ENCODE results near the gene ITSN1.
"Not testable (repeated sequence)": the region's sequence is repeated elsewhere in the genome, so short reads cannot be mapped to it uniquely, and the experiment has no call there.

The ITSN1 gene

GRCh38 chr21:33902349-33902748 is 260.0 kb downstream of the ITSN1 start:
- intact Hi-C loops (cut with DNase I) = no loop called here
- DNase-seq = no peak

- no peak for DNase-seq
- intact Hi-C loops (cut with DNase I) = no loop called here
These were observed 261.7 kb downstream of the ITSN1 start for GRCh38 chr21:33904041-33904440.

- intact Hi-C loops (cut with DNase I) = loop anchor here (5.0 kb wide), 1 partner anchor 266 kb away; the partner anchor contains the start of genes CRYZL1 and ITSN1
- DNase-seq = no peak
These were observed 266.5 kb downstream of the ITSN1 start for GRCh38 chr21:33908760-33909159.

GRCh38 chr21:33909756-33910155 is 267.5 kb downstream of the ITSN1 start:
- intact Hi-C loops (cut with DNase I) = loop anchor here (5.0 to 10.0 kb wide), 2 partner anchors 267 to 705 kb away; partner anchors contain the start of genes CRYZL1, ITSN1 and RCAN1
- DNase-seq = no peak

GRCh38 chr21:33914188-33914587 is 271.9 kb downstream of the ITSN1 start:
- no peak for DNase-seq
- intact Hi-C loops (cut with DNase I) = loop anchor here (10.0 kb wide), 1 partner anchor 701 kb away; the partner anchor contains the start of gene RCAN1

- intact Hi-C loops (cut with DNase I) = loop anchor here (10.0 kb wide), 1 partner anchor 699 kb away; the partner anchor contains the start of gene RCAN1
- DNase-seq = peak; percentile 95 to 100 (median 98)
These were observed 273.3 kb downstream of the ITSN1 start, which contains the start of gene ATP5PO for GRCh38 chr21:33915368-33916199. Gene ATP5PO (minus strand): TSS chr21:33915804. CDS start chr21:33915763, 41 bp downstream.

DNA sequence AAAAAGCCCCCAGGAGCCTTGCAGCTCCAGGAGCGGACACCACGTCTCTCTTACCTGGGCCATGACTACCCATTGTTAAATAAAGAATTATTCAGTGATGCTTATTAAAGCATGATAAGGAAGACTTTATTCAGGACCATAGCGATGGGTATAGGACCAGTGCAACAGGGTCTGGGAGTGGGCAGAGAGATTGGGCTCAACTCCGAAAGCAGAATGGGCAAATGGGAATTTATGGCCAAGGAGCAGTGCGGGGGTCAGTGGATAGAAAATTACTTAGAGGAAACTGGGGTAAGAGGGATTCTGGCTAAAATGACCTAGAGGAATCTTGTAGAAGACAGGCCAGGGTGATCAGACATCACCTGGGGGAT is 273.9 kb downstream of the ITSN1 start:
- intact Hi-C loops (cut with DNase I) = loop anchor here (10.0 kb wide), 1 partner anchor 699 kb away; the partner anchor contains the start of gene RCAN1
- no peak for DNase-seq

- intact Hi-C loops (cut with DNase I) = loop anchor here (10.0 kb wide), 1 partner anchor 697 kb away; the partner anchor contains the start of gene RCAN1
- DNase-seq = no peak
These were observed 275.1 kb downstream of the ITSN1 start for GRCh38 chr21:33917421-33917820.

GRCh38 chr21:33924079-33924765 is 281.9 kb downstream of the ITSN1 start:
- peak; percentile 82 to 98 (median 93) for DNase-seq
- intact Hi-C loops (cut with DNase I) = loop anchor here (1.0 to 5.0 kb wide), 3 partner anchors 149 to 427 kb away; partner anchors contain the start of genes MRPS6 and SLC5A3

DNA sequence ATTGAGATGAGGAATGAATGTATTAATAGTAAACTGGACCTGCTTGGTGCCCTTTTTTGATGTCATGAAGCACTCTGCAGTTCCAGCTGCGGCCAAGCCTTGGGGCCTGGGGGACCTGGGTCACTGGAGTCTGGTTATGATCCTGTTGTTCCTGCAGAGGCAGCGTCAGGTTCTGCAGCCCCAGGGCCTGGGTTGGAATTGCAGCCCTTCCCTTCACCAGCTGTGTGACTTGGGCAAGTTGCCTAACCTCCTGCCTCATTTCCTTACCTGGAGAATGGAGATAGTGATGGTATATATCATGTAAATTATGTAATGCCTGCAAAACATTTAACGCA is 282.4 kb downstream of the ITSN1 start:
- DNase-seq = peak in 1 of 10 donors; percentile 15
- intact Hi-C loops (cut with DNase I) = loop anchor here (1.0 to 5.0 kb wide), 3 partner anchors 148 to 427 kb away; partner anchors contain the start of genes MRPS6 and SLC5A3

DNA sequence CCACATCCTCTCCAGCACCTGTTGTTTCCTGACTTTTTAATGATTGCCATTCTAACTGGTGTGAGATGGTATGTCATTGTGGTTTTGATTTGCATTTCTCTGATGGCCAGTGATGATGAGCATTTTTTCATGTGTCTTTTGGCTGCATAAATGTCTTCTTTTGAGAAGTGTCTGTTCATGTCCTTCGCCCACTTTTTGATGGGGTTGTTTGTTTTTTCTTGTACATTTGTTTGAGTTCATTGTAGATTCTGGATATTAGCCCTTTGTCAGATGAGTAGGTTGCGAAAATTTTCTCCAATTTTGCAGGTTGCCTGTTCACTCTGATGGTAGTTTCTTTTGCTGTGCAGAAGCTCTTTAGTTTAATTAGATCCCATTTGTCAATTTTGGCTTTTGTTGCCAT is 283.9 kb downstream of the ITSN1 start:
- intact Hi-C loops (cut with DNase I); DNase-seq: not testable (repeated sequence)

- DNase-seq; intact Hi-C loops (cut with DNase I): not testable (repeated sequence)
These were observed 288.9 kb downstream of the ITSN1 start for GRCh38 chr21:33931052-33931798.

GRCh38 chr21:33931799-33932390 is 289.6 kb downstream of the ITSN1 start:
- intact Hi-C loops (cut with DNase I) = no loop called here
- no peak for DNase-seq

DNA sequence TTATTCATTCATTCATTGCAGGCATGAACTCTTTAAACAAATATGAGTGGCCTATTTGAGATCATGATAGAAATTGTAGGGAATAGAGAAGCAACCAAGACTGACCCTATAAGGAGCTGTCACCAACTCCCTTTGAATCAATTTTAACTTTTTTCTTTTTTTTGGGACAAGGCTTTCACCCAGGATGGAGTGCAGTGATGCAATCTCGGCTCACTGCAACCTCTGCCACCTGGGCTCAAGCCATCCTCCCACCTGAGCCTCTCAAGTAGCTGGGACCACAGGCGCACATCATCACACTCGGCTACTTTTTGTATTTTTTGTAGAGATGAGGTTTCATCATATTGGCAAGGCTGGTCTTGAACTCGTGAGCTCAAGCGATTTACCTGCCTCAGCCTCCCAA is 290.4 kb downstream of the ITSN1 start:
- intact Hi-C loops (cut with DNase I) = no loop called here

DNA sequence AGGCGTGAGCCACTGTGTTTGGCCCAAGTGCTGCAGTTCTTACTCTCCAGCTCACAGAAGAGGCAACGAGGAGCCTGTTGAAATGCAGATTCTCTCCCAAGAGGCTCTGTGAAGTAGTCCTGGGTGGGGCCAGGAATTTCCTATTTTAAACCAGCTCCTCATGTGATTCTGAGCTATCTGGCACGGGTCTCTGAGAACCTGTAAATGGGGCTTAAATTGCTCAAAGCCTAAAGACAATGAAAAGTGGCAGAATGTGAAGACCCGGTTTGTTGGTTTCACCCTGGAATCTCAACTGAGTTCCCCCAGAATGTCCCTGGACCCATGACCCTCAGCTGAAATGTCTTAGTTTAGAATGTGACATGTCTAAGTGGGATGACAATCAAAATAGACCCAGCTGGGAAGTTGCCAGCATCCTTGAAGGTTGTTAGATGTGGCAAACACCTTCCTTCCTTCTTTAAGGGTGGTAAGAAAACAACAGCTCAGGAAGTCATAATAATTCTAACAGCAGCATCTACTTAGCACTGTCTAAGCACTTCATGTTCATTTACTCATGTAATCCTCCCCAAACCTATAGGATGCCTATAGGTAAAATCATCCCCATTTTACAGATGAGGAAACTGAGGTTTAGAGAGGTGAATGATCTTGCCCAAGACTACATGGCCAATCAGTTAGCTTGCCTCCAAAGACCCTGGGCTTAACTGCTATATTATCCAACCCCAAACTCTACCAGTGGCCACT is 294.2 kb downstream of the ITSN1 start:
- intact Hi-C loops (cut with DNase I) = no loop called here
- DNase-seq = no peak

More for the DNA sequence above, 290.4 kb downstream of the ITSN1 start:
- DNase-seq = no peak

DNA sequence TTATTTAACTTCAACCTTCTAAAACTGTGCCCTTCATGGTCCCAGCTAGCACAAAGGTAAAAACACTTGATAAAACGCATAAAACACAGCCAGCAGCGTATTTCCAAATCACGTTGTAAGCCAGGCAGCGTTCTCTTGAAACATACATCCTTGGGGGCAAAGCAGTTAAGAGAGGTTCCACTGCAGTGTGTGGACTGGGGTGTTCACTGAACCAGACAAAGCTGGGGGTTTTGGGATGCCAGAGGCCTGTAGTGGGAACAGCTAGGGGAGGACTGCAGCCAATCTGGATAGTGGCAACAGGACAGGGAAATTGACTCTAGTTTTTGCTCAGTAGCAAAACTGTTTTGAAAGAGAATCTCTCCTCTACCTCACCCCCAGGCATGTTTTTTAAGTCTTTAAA is 294.8 kb downstream of the ITSN1 start:
- intact Hi-C loops (cut with DNase I) = no loop called here
- no peak for DNase-seq

DNA sequence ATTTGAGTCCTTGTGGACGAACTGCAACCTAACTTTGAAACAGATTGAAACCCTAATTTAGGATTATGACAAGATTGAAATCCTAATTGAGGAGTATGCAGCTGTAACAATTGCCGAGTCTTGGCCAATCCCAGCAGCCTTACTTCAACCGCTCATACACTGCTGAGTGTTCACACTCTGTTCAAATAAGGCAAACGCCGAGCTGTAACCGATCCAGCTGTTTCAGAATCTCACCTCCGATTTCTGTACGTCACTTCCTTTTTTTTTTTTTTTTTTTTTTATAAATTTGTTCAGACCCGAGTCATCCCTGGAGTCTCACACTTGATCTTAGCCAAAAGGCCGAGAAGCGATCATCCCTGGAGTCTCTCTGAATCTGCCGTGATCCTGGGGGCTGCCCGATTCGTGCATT is 295.6 kb downstream of the ITSN1 start:
- intact Hi-C loops (cut with DNase I) = no loop called here

GRCh38 chr21:33938381-33938780 is 296.1 kb downstream of the ITSN1 start:
- DNase-seq = no peak
- intact Hi-C loops (cut with DNase I) = no loop called here

More for the DNA sequence above, 295.6 kb downstream of the ITSN1 start:
- DNase-seq = no peak

DNA sequence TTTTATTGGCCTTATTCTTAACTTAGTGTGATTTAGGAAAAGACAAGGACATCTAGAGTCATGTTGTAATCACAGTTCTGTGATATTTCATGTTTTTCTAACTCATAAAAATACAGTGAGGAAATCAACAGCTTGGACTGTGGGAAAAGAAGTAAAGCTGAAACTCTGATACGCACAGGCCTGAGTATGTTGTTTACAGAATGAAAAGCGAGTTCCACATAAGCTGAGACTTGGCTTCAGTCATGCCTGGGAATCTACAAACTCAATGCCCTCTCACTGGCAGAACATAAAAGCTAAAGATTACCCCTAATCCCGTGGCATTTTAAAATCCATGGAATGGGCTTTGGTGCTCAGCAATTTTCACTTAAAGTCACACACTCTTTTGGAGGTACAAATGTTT is 296.9 kb downstream of the ITSN1 start:
- intact Hi-C loops (cut with DNase I) = no loop called here
- DNase-seq = no peak

All from posterior cingulate gyrus (tissue), 11 donors.